Right ventricle myocardium superior (tissue), 1 donor: Measurements from ENCODE around the gene ARF4. TPM values are rescaled to one million over a fixed set of nuclear protein-coding genes. Genes with fewer than 3 reads are reported as not detected.

Experiments used
- ATAC-seq: fragments of 200-7000 bp; cut with Tn5 transposase; one replicate; pipeline ENCODE4 v1.9.1; 2020; ENCODE audit warnings: mild to moderate bottlenecking; ENCODE audit not compliant: poor library complexity
- DNase-seq: peaks from one replicate; pipeline ENCODE4 v3.0.0-alpha.2; 2020
- intact Hi-C: fragments of 100-400 bp; cut with DNase I; formaldehyde crosslinking; loops from one replicate; pipeline ENCODE4 v1.11.2; 2022
- total RNA-seq: library from RNA; stranded (reverse); fragmentation: NEBNext Ultra II Directional; extraction: Animal tissue kit (Norgen Biotek cat#: 25700); gene quantifications from one replicate; pipeline ENCODE4 v1.2.1, GENCODE V29; 2021
- donor health status: DM: no; HTN: yes; CAD: no; lungs with severe emphysema.

ARF4 gene
- total RNA-seq, 1 donor from 2014 or later = 59.0 TPM

DNA sequence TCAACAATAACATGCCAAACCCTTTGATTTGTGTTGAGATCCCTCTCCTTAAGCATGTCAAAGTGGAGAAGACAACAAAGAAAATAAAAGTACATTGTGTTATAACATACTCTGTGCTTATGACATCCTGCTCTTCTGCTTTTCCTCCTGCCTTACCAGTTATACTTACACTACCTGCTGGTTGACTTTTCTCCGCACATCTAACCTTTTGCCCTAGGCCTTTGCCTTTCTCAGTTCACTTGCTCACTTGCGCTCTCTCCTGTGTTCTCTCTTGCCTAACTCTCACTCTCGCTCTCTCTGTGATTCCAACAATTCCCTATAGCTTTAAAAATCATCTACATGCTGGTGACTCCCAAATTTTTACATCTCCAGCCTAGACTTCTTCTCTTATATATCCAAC lies 58.7 kb downstream of the ARF4 start:
- intact Hi-C loops = no loop called here
- ATAC-seq = no peak
- DNase-seq = no peak

DNA sequence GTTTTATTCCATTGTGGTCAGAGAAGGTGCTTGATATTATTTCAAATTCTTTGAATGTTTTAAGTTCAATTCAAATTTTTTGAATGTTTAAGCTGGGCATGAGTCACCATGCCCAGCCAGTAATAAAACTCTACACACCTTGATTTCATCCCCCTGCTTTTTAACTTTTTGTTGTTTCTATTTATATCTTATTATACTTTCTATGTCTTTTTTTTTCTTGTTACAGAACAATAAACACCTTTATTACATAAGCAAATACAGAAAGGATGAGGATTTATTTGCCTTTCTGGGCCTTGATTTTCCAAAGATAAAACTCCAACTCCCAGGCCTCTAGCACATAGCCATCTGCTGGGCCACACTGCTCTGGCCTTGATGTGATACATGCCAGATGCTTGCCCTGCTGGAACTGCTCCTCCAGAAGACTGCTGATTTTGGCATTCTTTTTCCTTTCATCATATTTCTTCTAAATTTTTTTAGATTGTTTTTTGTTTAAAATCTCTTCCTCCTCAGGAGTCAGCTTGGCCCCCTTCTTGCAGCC lies 67.0 kb downstream of the ARF4 start:
- intact Hi-C loops = no loop called here
- DNase-seq (no peak), ATAC-seq (no peak)

Other genes starting within 250 kb of the ARF4 start
- gene DNAH12, start 53.0 kb downstream of the ARF4 start, total RNA-seq = 0.08 TPM
- gene PDE12, start 41.1 kb downstream of the ARF4 start, total RNA-seq = 9.0 TPM
- 15.0 TPM for gene DENND6A, start 95.7 kb upstream of the ARF4 start, total RNA-seq
- gene SLMAP, start 159.0 kb upstream of the ARF4 start, total RNA-seq = 274 TPM